ENCODE measurements around the gene HECTD1. TPM values are rescaled to one million over a fixed set of nuclear protein-coding genes. Genes with fewer than 3 reads are reported as not detected.

HECTD1 gene
- total and polyA plus RNA-seq, 9 of the 15 experiments (the other 6 are each of a cell fraction or from before 2014, with no cell fraction given) = 27.9 to 111 (median 78.1) TPM

GRCh38 chr14:31207287-31207754 is 272 bp downstream of the HECTD1 start (continued):
- TF ChIP-seq ETS1 (conservative IDR thresholded peaks at IDR 0.05; ENCODE audit: control insufficient read depth, low read depth, low read length) (no peak), RBM15 (IDR thresholded peaks at IDR 0.05; ENCODE audit: insufficient read depth, low read length) (no peak), CEBPG (CRISPR knock-in tag; IDR thresholded peaks at IDR 0.05) (no peak), CEBPG (tag; conservative IDR thresholded peaks at IDR 0.05 in 1 of 2, IDR thresholded peaks at IDR 0.05 in 1 of 2) (no peak), ELF1 (tag; IDR thresholded peaks at IDR 0.05) (no peak), ZNF79 (CRISPR knock-in tag; IDR thresholded peaks at IDR 0.05; ENCODE audit: low read depth) (no peak), MLLT1 (IDR thresholded peaks at IDR 0.05) (peak in 1 of 2 experiments; percentile 60; a peak in 1 of 4 replicates), NR1H2 (CRISPR knock-in tag; IDR thresholded peaks at IDR 0.05) (no peak), NUFIP1 (IDR thresholded peaks at IDR 0.05; ENCODE audit: partially characterized antibody) (no peak), E2F3 (CRISPR knock-in tag; IDR thresholded peaks at IDR 0.05) (no peak), ZNF41 (CRISPR knock-in tag; conservative IDR thresholded peaks at IDR 0.05) (no peak), ZBTB33 (CRISPR knock-in tag; IDR thresholded peaks at IDR 0.05) (no peak), MEF2A (IDR thresholded peaks at IDR 0.05; ENCODE audit: control insufficient read depth, low read depth, low read length) (no peak), FUS (optimal IDR thresholded peaks at IDR 0.05; ENCODE audit: low read depth, low read length) (no peak), VEZF1 (CRISPR knock-in tag; IDR thresholded peaks at IDR 0.05) (no peak), ATF7 (IDR thresholded peaks at IDR 0.05) (no peak), CHCHD3 (CRISPR knock-in tag; IDR thresholded peaks at IDR 0.05) (no peak), MYC (IDR thresholded peaks at IDR 0.05; ENCODE audit: low read depth, low read length) (peak; percentile 30; the same call in 1 of the 2 replicates), MYC (CRISPR knock-in tag; IDR thresholded peaks at IDR 0.05; ENCODE audit: borderline replicate concordance, low read depth) (no peak), IFI16 (CRISPR knock-in tag; IDR thresholded peaks at IDR 0.05) (no peak), THRB (CRISPR knock-in tag; conservative IDR thresholded peaks at IDR 0.05) (no peak), FOSL1 (tag; conservative IDR thresholded peaks at IDR 0.05) (no peak)

Measured in K562 (cell line).